ENCODE data around the gene ADGRE2.
"Not testable (repeated sequence)": the region's sequence is repeated elsewhere in the genome, so short reads cannot be mapped to it uniquely, and the experiment has no call there.

The ADGRE2 gene

DNA sequence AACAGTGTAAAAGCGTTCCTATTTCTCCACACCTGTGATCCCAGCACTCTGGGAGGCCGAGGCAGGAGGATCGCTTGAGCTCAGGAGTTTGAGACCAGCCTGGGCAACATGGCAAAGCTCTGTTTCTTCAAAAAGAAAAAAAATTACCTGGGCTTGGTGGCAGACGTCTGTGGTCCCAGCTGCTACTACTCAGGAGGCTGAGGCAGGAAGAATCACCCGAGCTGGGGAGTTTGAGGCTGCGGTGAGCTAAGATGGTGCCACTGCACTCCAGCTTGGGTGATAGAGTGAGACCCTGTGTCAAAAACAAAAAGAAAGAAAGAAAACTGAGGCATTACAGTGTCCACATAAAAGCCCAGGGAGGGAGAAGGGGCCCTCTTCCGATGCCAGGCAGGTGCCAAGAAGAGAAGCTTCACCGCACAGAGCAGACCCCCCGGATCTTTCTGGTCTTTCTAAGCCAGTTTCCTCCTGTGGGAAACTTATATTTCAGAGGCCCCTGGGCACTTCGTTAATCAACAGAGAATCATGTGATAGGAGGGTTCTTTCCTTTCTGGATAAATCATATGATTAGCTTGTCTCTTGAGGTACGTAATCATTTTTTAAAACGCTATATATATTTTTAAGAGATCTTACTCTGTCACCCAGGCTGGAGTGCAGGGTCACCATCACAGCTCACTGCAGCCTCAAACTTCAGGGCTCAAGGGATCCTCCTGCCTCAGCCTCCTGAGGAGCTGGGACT lies at the start of gene ADGRE2:
ADGRE2 (minus strand) TSS at position 451 of the 736 bp plus-strand sequence. CDS start 1,804 bp downstream, outside the sequence.
- DNase-seq = not testable (repeated sequence)

GRCh38 chr19:14826006-14826405 lies 47.6 kb upstream of the ADGRE2 start:
- no peak for DNase-seq

- no peak for DNase-seq
Measured at GRCh38 chr19:14821937-14822336, 43.6 kb upstream of the ADGRE2 start.

- DNase-seq = no peak
Measured at GRCh38 chr19:14818588-14818987, 40.2 kb upstream of the ADGRE2 start.

DNA sequence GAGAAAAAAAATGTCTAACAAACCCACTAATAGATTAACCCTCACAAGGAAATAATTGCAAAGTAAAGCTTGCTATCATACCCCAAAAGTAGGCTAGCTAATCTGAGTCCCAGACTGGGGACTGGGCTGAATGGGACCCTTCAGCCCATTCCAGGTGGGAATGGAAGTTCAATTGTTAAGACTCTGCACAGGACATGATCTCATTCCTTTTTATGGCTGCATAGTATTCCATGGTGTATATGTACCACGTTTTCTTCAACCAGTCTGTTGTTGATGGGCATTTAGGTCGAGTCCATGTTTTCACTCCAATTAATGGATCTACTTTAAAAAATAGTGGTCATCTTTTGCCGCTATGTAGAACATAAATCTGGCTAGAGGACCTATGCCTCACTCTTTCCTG lies 38.7 kb upstream of the ADGRE2 start:
- DNase-seq = no peak

- DNase-seq = no peak
Measured at GRCh38 chr19:14814982-14815652, 36.8 kb upstream of the ADGRE2 start.

DNA sequence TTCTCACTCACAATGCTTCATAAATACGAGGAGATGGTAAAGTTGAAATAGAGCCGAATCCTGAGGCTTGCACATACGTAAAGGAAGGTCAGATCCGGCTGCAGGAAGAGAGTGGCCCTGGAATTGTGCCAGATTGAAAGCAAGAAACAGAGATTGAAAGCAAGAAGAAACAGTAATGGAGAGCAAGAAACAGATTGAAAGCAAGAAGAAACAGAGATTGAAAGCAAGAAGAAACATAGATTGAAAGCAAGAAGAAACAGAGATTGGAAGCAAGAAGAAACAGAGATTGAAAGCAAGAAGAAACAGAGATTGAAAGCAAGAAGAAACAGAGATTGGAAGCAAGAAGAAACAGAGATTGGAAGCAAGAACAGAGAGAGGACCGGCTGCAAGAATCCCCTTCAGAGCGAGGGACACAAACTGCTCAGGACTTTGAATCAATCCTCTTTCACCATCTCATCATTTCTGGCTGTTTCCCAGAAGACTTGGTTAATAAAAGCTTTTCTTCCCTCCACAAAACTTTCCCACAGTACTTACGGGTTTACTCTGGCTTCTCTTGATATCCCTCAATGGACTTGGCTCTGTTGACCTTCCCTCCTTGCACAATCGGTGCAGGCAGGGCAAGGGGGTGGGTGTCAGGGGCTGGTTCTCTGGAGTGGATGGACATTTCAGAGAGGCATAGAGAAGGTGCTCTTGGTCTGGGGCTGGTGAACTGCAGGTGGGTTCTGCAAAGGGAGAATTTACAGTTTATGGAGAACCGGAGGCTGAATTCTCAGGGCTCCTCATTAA lies 31.1 kb upstream of the ADGRE2 start:
- DNase-seq = no peak

- no peak for DNase-seq
Measured at GRCh38 chr19:14804765-14805164, 26.4 kb upstream of the ADGRE2 start.

GRCh38 chr19:14798760-14799159 lies 20.4 kb upstream of the ADGRE2 start:
- no peak for DNase-seq

GRCh38 chr19:14796021-14796420 lies 17.7 kb upstream of the ADGRE2 start:
- no peak for DNase-seq

GRCh38 chr19:14795078-14795721 lies 16.8 kb upstream of the ADGRE2 start:
- no peak for DNase-seq

DNA sequence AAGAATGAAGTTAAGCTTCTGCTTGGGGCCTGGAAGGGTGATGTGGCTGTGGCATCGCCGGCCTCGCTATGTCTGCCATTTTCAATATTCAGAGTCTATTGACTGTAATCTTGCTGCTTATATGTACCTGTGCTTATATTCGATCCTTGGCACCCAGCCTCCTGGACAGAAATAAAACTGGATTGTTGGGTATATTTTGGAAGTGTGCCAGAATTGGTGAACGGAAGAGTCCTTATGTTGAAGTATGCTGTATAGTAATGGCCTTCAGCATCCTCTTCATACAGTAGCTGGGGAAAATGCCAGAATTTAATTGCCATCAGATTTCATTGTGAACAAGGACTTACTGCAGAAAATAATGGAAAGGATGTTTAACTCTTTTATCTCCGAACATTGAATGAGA lies 13.9 kb upstream of the ADGRE2 start:
- not testable (repeated sequence) for DNase-seq

- peak; percentile 18 for DNase-seq
Measured at GRCh38 chr19:14786421-14786851, 8.1 kb upstream of the ADGRE2 start.

DNA sequence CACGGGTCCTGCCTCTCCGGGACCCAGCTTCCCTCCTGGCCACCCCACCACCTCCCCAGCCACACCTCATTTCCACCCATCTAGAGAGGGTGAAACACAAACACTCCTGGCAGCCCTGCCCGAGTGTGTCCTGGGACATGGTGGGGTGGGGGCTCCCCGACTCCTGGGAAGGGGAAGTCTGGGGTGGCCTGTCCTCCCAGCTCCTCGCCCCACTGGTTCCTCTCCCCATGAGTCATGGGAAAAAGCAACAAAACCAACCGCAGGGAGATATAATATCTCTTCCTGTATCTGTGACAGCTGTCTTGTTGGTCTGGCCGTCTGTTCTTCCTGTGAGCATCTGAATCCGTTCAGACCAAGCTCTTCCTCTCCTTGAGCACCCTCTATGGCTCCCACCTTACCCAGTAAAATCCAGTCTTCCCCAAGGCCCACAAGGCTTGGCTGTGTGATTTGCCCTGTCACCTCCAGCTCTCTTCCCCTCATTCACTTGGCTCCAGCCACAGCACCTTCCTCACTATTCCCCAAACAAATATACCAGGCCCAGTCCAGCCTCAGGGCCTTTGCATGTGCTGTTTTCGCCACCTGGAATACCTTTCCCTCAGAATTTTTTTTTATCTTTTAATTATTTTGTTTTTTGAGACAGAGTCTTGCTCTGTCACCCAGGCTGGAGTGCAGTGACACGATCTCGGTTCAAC lies 6.9 kb upstream of the ADGRE2 start:
- DNase-seq = not testable (repeated sequence)

DNA sequence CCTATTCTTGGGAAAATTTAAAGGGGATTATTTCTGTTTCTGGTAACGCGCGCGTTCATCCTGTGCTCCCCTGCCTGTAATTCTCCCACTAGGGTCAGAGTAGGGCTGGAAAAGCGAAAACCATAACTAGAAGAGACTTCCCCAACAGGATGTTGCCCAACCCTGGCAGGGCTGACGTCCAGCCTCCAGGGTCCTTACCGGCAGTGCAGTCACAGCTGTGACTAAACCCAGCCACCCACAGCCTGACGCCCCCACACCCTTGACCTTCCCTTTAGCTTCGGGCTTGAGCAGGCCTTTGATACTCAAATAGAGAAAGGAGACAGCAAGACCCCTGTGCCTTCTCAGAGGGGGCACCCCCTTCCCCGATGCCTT lies 6.4 kb upstream of the ADGRE2 start:
- DNase-seq = not testable (repeated sequence)

GRCh38 chr19:14783410-14783998 lies 5.1 kb upstream of the ADGRE2 start:
- not testable (repeated sequence) for DNase-seq

- no peak for DNase-seq
Measured at GRCh38 chr19:14782626-14783409, 4.5 kb upstream of the ADGRE2 start.

DNA sequence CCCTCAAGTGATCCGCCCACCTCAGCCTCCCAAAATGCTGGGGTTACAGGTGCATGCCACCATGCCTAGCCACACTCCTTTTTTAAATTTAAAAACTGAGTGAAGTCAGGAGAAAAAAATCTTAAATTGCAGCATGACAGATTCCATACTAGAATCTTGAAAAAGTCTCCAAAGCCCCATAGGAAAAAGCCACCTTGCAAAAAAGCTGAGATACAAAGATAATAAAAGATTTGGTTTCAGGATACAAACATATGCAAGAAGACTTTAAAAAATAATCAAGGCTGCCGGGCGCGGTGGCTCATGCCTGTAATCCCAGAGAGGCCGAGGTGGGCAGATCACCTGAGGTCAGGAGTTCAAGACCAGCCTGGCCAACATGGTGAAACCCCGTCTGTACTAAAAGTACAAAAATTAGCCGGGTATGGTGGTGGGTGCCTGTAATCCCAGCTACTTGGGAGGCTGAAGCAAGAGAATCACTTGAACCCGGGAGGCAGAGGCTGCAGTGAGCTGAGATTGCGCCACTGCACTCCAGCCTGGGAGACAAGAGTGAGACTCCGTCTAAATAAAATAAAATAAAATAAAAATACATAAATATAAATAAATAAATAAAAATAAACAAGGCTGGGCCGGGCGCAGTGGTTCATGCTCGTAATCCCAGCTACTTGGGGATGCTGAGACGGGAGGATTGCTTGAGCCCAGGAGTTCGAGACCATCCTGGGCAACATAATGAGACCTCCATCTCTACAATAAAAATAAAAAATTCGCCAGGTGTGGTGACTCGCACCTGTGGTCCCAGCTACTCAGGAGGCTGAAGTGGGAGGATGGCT lies 3.6 kb upstream of the ADGRE2 start:
- not testable (repeated sequence) for DNase-seq

GRCh38 chr19:14780622-14781225 lies 2.4 kb upstream of the ADGRE2 start:
- not testable (repeated sequence) for DNase-seq

DNA sequence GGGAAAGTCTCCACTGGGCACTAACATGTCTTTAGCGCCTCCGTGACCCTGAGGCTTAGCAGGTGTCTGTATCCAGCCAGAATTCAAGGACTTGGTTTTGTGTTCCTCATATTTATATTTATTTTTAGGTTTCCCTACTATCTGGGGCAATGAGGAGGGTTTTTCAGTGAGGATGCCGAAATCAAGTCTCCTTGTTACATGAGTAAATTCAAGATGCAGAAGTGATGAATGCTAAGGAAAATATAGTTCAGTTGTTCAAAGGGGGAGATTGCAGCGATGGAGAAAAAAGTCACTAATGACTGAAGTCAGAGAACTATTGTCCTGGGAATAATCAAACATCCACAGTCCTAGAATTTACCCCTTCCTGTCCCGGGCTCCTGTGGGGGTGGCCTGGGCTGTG lies 791 bp upstream of the ADGRE2 start:
- no peak for DNase-seq

Measured in stimulated activated CD4-positive, alpha-beta T cell treated with anti-CD3 and anti-CD28 coated beads, Interleukin-4, amount 100 ng/mL, for 1 hour (primary cell).